AG04449 (cell line): ENCODE measurements around the gene LIN37.

Experiments
- CTCF ChIA-PET: fragments of 350-600 bp; formaldehyde crosslinking; extraction: SDS; loops from one replicate; lab custom pipeline; 2021; ENCODE audit warnings: antibody characterized with exemption; lab: Yijun Ruan, JAX
- POLR2A ChIA-PET: fragments of 400-600, 350-600 bp; formaldehyde crosslinking; extraction: SDS; loops from one replicate; lab custom pipeline; 2020; ENCODE audit warnings: antibody characterized with exemption, inconsistent platforms; lab: Yijun Ruan, JAX
- DNase-seq: peaks from one replicate; pipeline ENCODE4 v3.0.0-alpha.2; 2010; ENCODE audit warnings: low read depth, low spot score
- H3K4me3 ChIP-seq: 2 replicates; pipeline ENCODE4 v1.5.1; 2011; ENCODE audit warnings: low read depth, mild to moderate bottlenecking, control low read depth, low read length
- CTCF ChIP-seq: IDR thresholded peaks from one replicate; pipeline ENCODE4 v1.5.1; 2011; ENCODE audit warnings: mild to moderate bottlenecking, moderate library complexity, low read length, control low read depth, inconsistent platforms; ENCODE audit not compliant: insufficient read depth; ENCODE audit errors: missing control alignments

LIN37 gene

GRCh38 chr19:35785339-35785627 is 36.9 kb downstream of the LIN37 start:
- POLR2A ChIA-PET = no interaction called here
- H3K4me3 ChIP-seq = no peak overlapping the region
- CTCF ChIA-PET = no interaction called here
- DNase-seq = no peak
- TF ChIP-seq CTCF = no peak

- POLR2A ChIA-PET = no interaction called here
- H3K4me3 ChIP-seq = no peak overlapping the region
- DNase-seq = no peak
- no peak for TF ChIP-seq CTCF
- CTCF ChIA-PET = no interaction called here
These were observed 38.2 kb downstream of the LIN37 start for GRCh38 chr19:35786299-35787160.

GRCh38 chr19:35787227-35787799 is 38.9 kb downstream of the LIN37 start:
- TF ChIP-seq CTCF = no peak
- ChIA-PET CTCF (no interaction called here), POLR2A (no interaction called here)
- no peak for DNase-seq
- H3K4me3 ChIP-seq = no peak overlapping the region

- ChIA-PET CTCF (no interaction called here), POLR2A (no interaction called here)
- no peak for TF ChIP-seq CTCF
- no peak for DNase-seq
- no peak overlapping the region for H3K4me3 ChIP-seq
These were observed 40.0 kb downstream of the LIN37 start for GRCh38 chr19:35788205-35788960.

GRCh38 chr19:35789195-35789977 is 41.0 kb downstream of the LIN37 start:
- no peak overlapping the region for H3K4me3 ChIP-seq
- ChIA-PET POLR2A (no interaction called here), CTCF (interaction anchor here (1.0 kb wide), 1 partner anchor 13 kb away, joined by 3 read pairs; no protein-coding TSS in a partner anchor)
- TF ChIP-seq CTCF = no peak
- DNase-seq = no peak
